HepG2 (cell line): ENCODE data around the gene GALC. TPM values are rescaled to one million over a fixed set of nuclear protein-coding genes. Genes with fewer than 3 reads are reported as not detected.

Experiments
- BORCS8-MEF2B ChIP-seq: sonication (generic); formaldehyde crosslinking; IDR thresholded peaks from 2 replicates; pipeline ENCODE4 v1.8.0; 2022; ENCODE audit warnings: mild to moderate bottlenecking, missing genetic modification reagents
- ELF3 ChIP-seq: IDR thresholded peaks from 2 replicates; pipeline ENCODE4 v1.6.1; 2016; ENCODE audit warnings: missing genetic modification reagents, missing compliant biosample characterization
- EP300 ChIP-seq, 3 experiments: sonication (generic) in 1 of 3; formaldehyde crosslinking in 1 of 3; IDR thresholded peaks; 2 replicates each; pipeline versions ENCODE4 v1.5.1 to v1.6.1; 2011 to 2020; ENCODE audit warnings: low read depth in 2 of 3, low read length in 2 of 3, borderline replicate concordance in 1 of 3, improper control_type of control experiment in 1 of 3, mild to moderate bottlenecking in 1 of 3, missing genetic modification reagents in 1 of 3, moderate library complexity in 1 of 3
- FOXK2 ChIP-seq: fragments of 450-650 bp; IDR thresholded peaks from 2 replicates; pipeline ENCODE4 v1.6.1; 2016
- FOXO1 ChIP-seq: sonication (generic); formaldehyde crosslinking; IDR thresholded peaks from 2 replicates; pipeline ENCODE4 v1.4.0; 2020; ENCODE audit warnings: missing genetic modification reagents
- HOXA3 ChIP-seq: sonication (generic); formaldehyde crosslinking; IDR thresholded peaks from 2 replicates; pipeline ENCODE4 v1.5.0; 2020; ENCODE audit warnings: missing genetic modification reagents
- PATZ1 ChIP-seq: sonication (generic); formaldehyde crosslinking; IDR thresholded peaks from 2 replicates; pipeline ENCODE4 v1.4.0; 2020; ENCODE audit warnings: missing genetic modification reagents
- PHF8 ChIP-seq: sonication (generic); formaldehyde crosslinking; IDR thresholded peaks from 2 replicates; pipeline ENCODE4 v1.5.0; 2020; ENCODE audit warnings: missing genetic modification reagents
- RARA ChIP-seq: IDR thresholded peaks from 2 replicates; pipeline ENCODE4 v1.6.1; 2016; ENCODE audit warnings: missing genetic modification reagents, missing compliant biosample characterization
- RBFOX2 ChIP-seq: fragments of 200-400 bp; formaldehyde crosslinking; IDR thresholded peaks from 2 replicates; pipeline ENCODE4 v1.6.1; 2017; ENCODE audit warnings: low read depth, mild to moderate bottlenecking, low read length
- STAG1 ChIP-seq: sonication (generic); formaldehyde crosslinking; IDR thresholded peaks from 2 replicates; pipeline ENCODE4 v1.4.0; 2020; ENCODE audit warnings: missing genetic modification reagents
- TARDBP ChIP-seq: sonication (generic); formaldehyde crosslinking; IDR thresholded peaks from 2 replicates; pipeline ENCODE4 v1.8.0; 2022; ENCODE audit warnings: mild to moderate bottlenecking, missing genetic modification reagents
- ZNF232 ChIP-seq: sonication (generic); formaldehyde crosslinking; IDR thresholded peaks from 2 replicates; pipeline ENCODE4 v1.4.0; 2020; ENCODE audit warnings: missing genetic modification reagents, borderline replicate concordance
- ZNF331 ChIP-seq: sonication (generic); formaldehyde crosslinking; IDR thresholded peaks from 2 replicates; pipeline ENCODE4 v1.4.0; 2020; ENCODE audit warnings: missing genetic modification reagents
- ZNF543 ChIP-seq: sonication (generic); formaldehyde crosslinking; IDR thresholded peaks from 2 replicates; pipeline ENCODE4 v1.4.0; 2020; ENCODE audit warnings: mild to moderate bottlenecking, missing genetic modification reagents
- ZNF605 ChIP-seq: sonication (generic); formaldehyde crosslinking; IDR thresholded peaks from 2 replicates; pipeline ENCODE4 v1.8.0; 2022; ENCODE audit warnings: mild to moderate bottlenecking, missing genetic modification reagents
- polyA plus RNA-seq, 8 experiments: library from polyadenylated mRNA; depleted of rRNA in 3 of 8; stranded (reverse) in 7 of 8; unstranded in 1 of 8; fragments of >200 nt; fragmentation: Illumina TruSeq in 4 of 8; extraction: Trizol in 4 of 8; gene quantifications; 2 replicates each; pipeline versions ENCODE4 v1.2.1 to v1.2.3, GENCODE V29; 2011 to 2016; ENCODE audit warnings: low read depth in 4 of 8, missing spikeins in 1 of 8, mixed read lengths in 1 of 8; ENCODE audit not compliant: insufficient read depth in 1 of 8
- total RNA-seq, 5 experiments: library from RNA; depleted of rRNA; stranded (reverse); fragments of >200 nt; fragmentation: Illumina TruSeq; extraction: Trizol; gene quantifications; 2 replicates each; pipeline ENCODE4 v1.2.3, GENCODE V29; 2016; ENCODE audit warnings: low read depth in 1 of 5
- TF ChIP-seq, protein P1 (sequence below): sonication (generic); formaldehyde crosslinking; IDR thresholded peaks from 2 replicates; pipeline ENCODE4 v1.4.0; 2020; ENCODE audit warnings: missing genetic modification reagents, borderline replicate concordance
- TF ChIP-seq, protein P2 (sequence below): sonication (generic); formaldehyde crosslinking; IDR thresholded peaks from 2 replicates; pipeline ENCODE4 v1.4.0; 2020; ENCODE audit warnings: missing genetic modification reagents
- TF ChIP-seq, protein P3 (sequence below): sonication (generic); formaldehyde crosslinking; IDR thresholded peaks from 2 replicates; pipeline ENCODE4 v1.4.0; 2020; ENCODE audit warnings: missing genetic modification reagents; ENCODE audit errors: not compliant biosample characterization
- TF ChIP-seq, protein P4 (sequence below): sonication (generic); formaldehyde crosslinking; IDR thresholded peaks from 2 replicates; pipeline ENCODE4 v1.4.0; 2020; ENCODE audit warnings: mild to moderate bottlenecking, missing genetic modification reagents

GALC gene
- total and polyA plus RNA-seq, 2 of the 13 experiments (the other 11 are each of a cell fraction or from before 2014, with no cell fraction given): not detected

DNA sequence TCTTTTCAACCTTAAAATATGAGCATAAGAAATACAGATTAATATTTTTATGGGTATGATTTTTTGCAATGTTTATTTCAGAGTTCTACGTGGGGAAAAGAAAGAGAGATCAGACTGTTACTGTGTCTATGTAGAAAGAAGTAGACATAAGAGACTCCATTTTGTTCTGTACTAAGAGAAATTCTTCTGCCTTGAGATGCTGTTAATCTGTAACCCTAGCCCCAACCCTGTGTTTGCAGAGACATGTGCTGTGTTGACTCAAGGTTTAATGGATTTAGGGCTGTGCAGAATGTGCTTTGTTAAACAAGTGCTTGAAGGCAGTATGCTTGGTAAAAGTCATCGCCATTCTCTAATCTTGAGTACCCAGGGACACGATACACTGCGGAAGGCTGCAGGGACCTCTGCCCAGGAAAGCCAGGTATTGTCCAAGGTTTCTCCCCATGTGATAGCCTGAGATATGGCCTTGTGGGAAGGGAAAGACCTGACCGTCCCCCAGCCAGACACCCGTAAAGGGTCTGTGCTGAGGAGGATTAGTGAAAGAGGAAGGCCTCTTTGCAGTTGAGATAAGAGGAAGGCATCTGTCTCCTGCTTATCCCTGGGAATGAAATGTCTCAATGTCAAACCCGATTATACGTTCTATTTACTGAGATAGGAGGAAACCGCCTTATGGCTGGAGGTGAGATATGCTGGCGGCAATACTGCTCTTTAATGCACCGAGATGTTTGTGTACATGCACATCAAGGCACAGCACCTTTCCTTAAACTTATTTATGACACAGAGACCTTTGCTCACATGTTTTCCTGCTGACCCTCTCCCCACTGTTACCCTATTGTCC, 31.5 kb upstream of the GALC start (continued):
- TF ChIP-seq ZNF543 (0 out of 2 replicates have a peak, but pooled peaks have one; percentile 20), ZNF605 (CRISPR knock-in tag) (peak; percentile 63), RARA (CRISPR knock-in tag) (peak; percentile 60), PATZ1 (peak; percentile 64), FOXO1 (CRISPR knock-in tag) (peak; percentile 70; the same call in 1 of the 2 replicates), ZNF232 (0 out of 2 replicates have a peak, but pooled peaks have one; percentile 14), ZNF331 (CRISPR knock-in tag) (peak; percentile 23; the same call in 1 of the 2 replicates), RBFOX2 (peak; percentile 75; the same call in 1 of the 2 replicates), BORCS8-MEF2B (CRISPR knock-in tag) (0 out of 2 replicates have a peak, but pooled peaks have one; percentile 58), ELF3 (CRISPR knock-in tag) (peak; percentile 63), PHF8 (CRISPR knock-in tag) (peak; percentile 31), HOXA3 (CRISPR knock-in tag) (peak; percentile 67), STAG1 (0 out of 2 replicates have a peak, but pooled peaks have one; percentile 7), EP300 (IDR thresholded peaks at IDR 0.05; ENCODE audit: low read depth in 2 of 2, low read length in 2 of 2) (peak in 1 of 2 experiments; percentile 41; a peak in 1 of 4 replicates), EP300 (CRISPR knock-in tag; IDR thresholded peaks at IDR 0.05; ENCODE audit: borderline replicate concordance) (peak; percentile 68), TARDBP (CRISPR knock-in tag) (peak; percentile 53; the same call in 1 of the 2 replicates), FOXK2 (0 out of 2 replicates have a peak, but pooled peaks have one; percentile 24)
- TF ChIP-seq, protein P1, sequence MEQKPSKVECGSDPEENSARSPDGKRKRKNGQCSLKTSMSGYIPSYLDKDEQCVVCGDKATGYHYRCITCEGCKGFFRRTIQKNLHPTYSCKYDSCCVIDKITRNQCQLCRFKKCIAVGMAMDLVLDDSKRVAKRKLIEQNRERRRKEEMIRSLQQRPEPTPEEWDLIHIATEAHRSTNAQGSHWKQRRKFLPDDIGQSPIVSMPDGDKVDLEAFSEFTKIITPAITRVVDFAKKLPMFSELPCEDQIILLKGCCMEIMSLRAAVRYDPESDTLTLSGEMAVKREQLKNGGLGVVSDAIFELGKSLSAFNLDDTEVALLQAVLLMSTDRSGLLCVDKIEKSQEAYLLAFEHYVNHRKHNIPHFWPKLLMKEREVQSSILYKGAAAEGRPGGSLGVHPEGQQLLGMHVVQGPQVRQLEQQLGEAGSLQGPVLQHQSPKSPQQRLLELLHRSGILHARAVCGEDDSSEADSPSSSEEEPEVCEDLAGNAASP (CRISPR knock-in tag): peak; percentile 25; the same call in 1 of the 2 replicates
- TF ChIP-seq, protein P2, sequence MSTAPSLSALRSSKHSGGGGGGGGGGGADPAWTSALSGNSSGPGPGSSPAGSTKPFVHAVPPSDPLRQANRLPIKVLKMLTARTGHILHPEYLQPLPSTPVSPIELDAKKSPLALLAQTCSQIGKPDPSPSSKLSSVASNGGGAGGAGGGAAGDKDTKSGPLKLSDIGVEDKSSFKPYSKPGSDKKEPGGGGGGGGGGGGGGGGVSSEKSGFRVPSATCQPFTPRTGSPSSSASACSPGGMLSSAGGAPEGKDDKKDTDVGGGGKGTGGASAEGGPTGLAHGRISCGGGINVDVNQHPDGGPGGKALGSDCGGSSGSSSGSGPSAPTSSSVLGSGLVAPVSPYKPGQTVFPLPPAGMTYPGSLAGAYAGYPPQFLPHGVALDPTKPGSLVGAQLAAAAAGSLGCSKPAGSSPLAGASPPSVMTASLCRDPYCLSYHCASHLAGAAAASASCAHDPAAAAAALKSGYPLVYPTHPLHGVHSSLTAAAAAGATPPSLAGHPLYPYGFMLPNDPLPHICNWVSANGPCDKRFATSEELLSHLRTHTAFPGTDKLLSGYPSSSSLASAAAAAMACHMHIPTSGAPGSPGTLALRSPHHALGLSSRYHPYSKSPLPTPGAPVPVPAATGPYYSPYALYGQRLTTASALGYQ: peak; percentile 74; the same call in 1 of the 2 replicates
- TF ChIP-seq, protein P3, sequence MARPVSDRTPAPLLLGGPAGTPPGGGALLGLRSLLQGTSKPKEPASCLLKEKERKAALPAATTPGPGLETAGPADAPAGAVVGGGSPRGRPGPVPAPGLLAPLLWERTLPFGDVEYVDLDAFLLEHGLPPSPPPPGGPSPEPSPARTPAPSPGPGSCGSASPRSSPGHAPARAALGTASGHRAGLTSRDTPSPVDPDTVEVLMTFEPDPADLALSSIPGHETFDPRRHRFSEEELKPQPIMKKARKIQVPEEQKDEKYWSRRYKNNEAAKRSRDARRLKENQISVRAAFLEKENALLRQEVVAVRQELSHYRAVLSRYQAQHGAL (CRISPR knock-in tag): peak; percentile 27
- TF ChIP-seq, protein P4, sequence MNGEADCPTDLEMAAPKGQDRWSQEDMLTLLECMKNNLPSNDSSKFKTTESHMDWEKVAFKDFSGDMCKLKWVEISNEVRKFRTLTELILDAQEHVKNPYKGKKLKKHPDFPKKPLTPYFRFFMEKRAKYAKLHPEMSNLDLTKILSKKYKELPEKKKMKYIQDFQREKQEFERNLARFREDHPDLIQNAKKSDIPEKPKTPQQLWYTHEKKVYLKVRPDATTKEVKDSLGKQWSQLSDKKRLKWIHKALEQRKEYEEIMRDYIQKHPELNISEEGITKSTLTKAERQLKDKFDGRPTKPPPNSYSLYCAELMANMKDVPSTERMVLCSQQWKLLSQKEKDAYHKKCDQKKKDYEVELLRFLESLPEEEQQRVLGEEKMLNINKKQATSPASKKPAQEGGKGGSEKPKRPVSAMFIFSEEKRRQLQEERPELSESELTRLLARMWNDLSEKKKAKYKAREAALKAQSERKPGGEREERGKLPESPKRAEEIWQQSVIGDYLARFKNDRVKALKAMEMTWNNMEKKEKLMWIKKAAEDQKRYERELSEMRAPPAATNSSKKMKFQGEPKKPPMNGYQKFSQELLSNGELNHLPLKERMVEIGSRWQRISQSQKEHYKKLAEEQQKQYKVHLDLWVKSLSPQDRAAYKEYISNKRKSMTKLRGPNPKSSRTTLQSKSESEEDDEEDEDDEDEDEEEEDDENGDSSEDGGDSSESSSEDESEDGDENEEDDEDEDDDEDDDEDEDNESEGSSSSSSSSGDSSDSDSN (CRISPR knock-in tag): peak; percentile 34; the same call in 1 of the 2 replicates
